Measurements from ENCODE around the gene PPL. TPM values are rescaled to one million over a fixed set of nuclear protein-coding genes. Genes with fewer than 3 reads are reported as not detected.
A peak's percentile ranks its signal among the peaks of the same experiment; 100 is the strongest.
"Not testable (repeated sequence)": the region's sequence is repeated elsewhere in the genome, so short reads cannot be mapped to it uniquely, and the experiment has no call there.

Gene PPL
- total and polyA plus RNA-seq, 7 experiments from 2014 or later: 0.15 to 0.47 TPM; not detected in 5

GRCh38 chr16:4968879-4969483 is 32.0 kb upstream of the PPL start:
- Histone ChIP-seq H3K9me3 (ENCODE audit: control insufficient read depth in 2 of 3, low read length in 3 of 3) (no peaks in the 10 kb centered on the region), H3K4me3 (ENCODE audit: low read length) (no peak overlapping the region), H3K36me3 (ENCODE audit: control insufficient read depth in 2 of 3, insufficient read depth in 3 of 3, low read length in 3 of 3) (no peaks in the 10 kb centered on the region), H3K27ac (ENCODE audit: low read depth, low read length) (no peak overlapping the region), H3K4me1 (ENCODE audit: control insufficient read depth in 2 of 2, insufficient read depth in 2 of 2, low read length in 2 of 2) (no peaks in the 10 kb centered on the region), H3K27me3 (ENCODE audit: control insufficient read depth in 2 of 2, insufficient read depth in 2 of 2, low read length in 2 of 2) (no peaks in the 10 kb centered on the region)
- H3K27me3 Mint-ChIP-seq: peaks cover 0 to 20% (median 12%) of the 10 kb centered on the region in 5 donors
- no peak for ATAC-seq
- no peak for DNase-seq
- ChIA-PET POLR2A (no interaction called here), CTCF (no interaction called here)
- no peak overlapping the region for H3K27ac Mint-ChIP-seq
- H3K4me3 Mint-ChIP-seq: no peak overlapping the region
- H3K9me3 Mint-ChIP-seq: peaks cover 0 to 15% (median 4%) of the 10 kb centered on the region in 11 donors
- H3K36me3 Mint-ChIP-seq: peaks cover 0 to 5% (median 0%) of the 10 kb centered on the region in 5 donors
- intact Hi-C loops (cut with micrococcal nuclease): no loop called here
- peaks cover 0 to 4% (median 0%) of the 10 kb centered on the region in 7 donors for H3K4me1 Mint-ChIP-seq

GRCh38 chr16:4968278-4968677 is 31.3 kb upstream of the PPL start:
- POLR2A ChIA-PET: not testable (repeated sequence)

GRCh38 chr16:4966736-4967453 is 29.9 kb upstream of the PPL start:
- Histone ChIP-seq H3K36me3 (ENCODE audit: control insufficient read depth in 2 of 3, insufficient read depth in 3 of 3, low read length in 3 of 3) (no peaks in the 10 kb centered on the region), H3K4me1 (ENCODE audit: control insufficient read depth in 2 of 2, insufficient read depth in 2 of 2, low read length in 2 of 2) (no peaks in the 10 kb centered on the region), H3K27me3 (ENCODE audit: control insufficient read depth in 2 of 2, insufficient read depth in 2 of 2, low read length in 2 of 2) (no peaks in the 10 kb centered on the region), H3K27ac (ENCODE audit: low read depth, low read length) (no peak overlapping the region), H3K9me3 (ENCODE audit: control insufficient read depth in 2 of 3, low read length in 3 of 3) (no peaks in the 10 kb centered on the region), H3K4me3 (ENCODE audit: low read length) (no peak overlapping the region)
- ChIA-PET CTCF (no interaction called here), POLR2A (no interaction called here)
- Mint-ChIP-seq H3K4me3 (no peak overlapping the region), H3K36me3 (no peaks in the 10 kb centered on the region), H3K27ac (no peak overlapping the region), H3K9me3 (peaks cover 0 to 3% (median 0%) of the 10 kb centered on the region in 11 donors), H3K4me1 (no peaks in the 10 kb centered on the region), H3K27me3 (peaks cover 0 to 15% (median 9%) of the 10 kb centered on the region in 5 donors)
- no peak for ATAC-seq
- intact Hi-C loops (cut with micrococcal nuclease): no loop called here
- DNase-seq: no peak

More at GRCh38 chr16:4968278-4968677, 31.3 kb upstream of the PPL start:
- H3K4me1 ChIP-seq (ENCODE audit: control insufficient read depth in 2 of 2, insufficient read depth in 2 of 2, low read length in 2 of 2); H3K9me3 ChIP-seq (ENCODE audit: control insufficient read depth in 2 of 3, low read length in 3 of 3); H3K36me3 Mint-ChIP-seq; H3K4me1 Mint-ChIP-seq; DNase-seq; H3K36me3 ChIP-seq (ENCODE audit: control insufficient read depth in 2 of 3, insufficient read depth in 3 of 3, low read length in 3 of 3); CTCF ChIA-PET; ATAC-seq; intact Hi-C loops (cut with micrococcal nuclease); H3K27ac ChIP-seq (ENCODE audit: low read depth, low read length); H3K4me3 ChIP-seq (ENCODE audit: low read length); H3K27ac Mint-ChIP-seq; H3K4me3 Mint-ChIP-seq; H3K27me3 ChIP-seq (ENCODE audit: control insufficient read depth in 2 of 2, insufficient read depth in 2 of 2, low read length in 2 of 2): not testable (repeated sequence)
- Mint-ChIP-seq H3K9me3 (peaks cover 0 to 14% (median 2%) of the 10 kb centered on the region in 11 donors), H3K27me3 (peaks cover 0 to 17% (median 11%) of the 10 kb centered on the region in 5 donors)

GRCh38 chr16:4963527-4963926 is 26.6 kb upstream of the PPL start:
- H3K27me3 Mint-ChIP-seq: peaks cover 3 to 25% (median 14%) of the 10 kb centered on the region in 5 donors
- H3K27ac ChIP-seq (ENCODE audit: low read depth, low read length); H3K27me3 ChIP-seq (ENCODE audit: control insufficient read depth in 2 of 2, insufficient read depth in 2 of 2, low read length in 2 of 2); H3K36me3 ChIP-seq (ENCODE audit: control insufficient read depth in 2 of 3, insufficient read depth in 3 of 3, low read length in 3 of 3); H3K36me3 Mint-ChIP-seq; H3K4me1 ChIP-seq (ENCODE audit: control insufficient read depth in 2 of 2, insufficient read depth in 2 of 2, low read length in 2 of 2); H3K9me3 ChIP-seq (ENCODE audit: control insufficient read depth in 2 of 3, low read length in 3 of 3); H3K4me3 Mint-ChIP-seq; DNase-seq; H3K9me3 Mint-ChIP-seq; CTCF ChIA-PET; intact Hi-C loops (cut with micrococcal nuclease); H3K27ac Mint-ChIP-seq; ATAC-seq; POLR2A ChIA-PET; H3K4me3 ChIP-seq (ENCODE audit: low read length): not testable (repeated sequence)
- H3K4me1 Mint-ChIP-seq: peaks cover 3 to 10% (median 5%) of the 10 kb centered on the region in 7 donors

GRCh38 chr16:4962716-4963115 is 25.8 kb upstream of the PPL start:
- Mint-ChIP-seq H3K36me3 (no peaks in the 10 kb centered on the region), H3K27me3 (peaks cover 5 to 27% (median 17%) of the 10 kb centered on the region in 5 donors), H3K4me1 (peaks cover 8 to 18% (median 11%) of the 10 kb centered on the region in 7 donors), H3K9me3 (no peaks in the 10 kb centered on the region), H3K4me3 (no peak overlapping the region), H3K27ac (peak overlapping the region in 1 of 9 donors; percentile 3)
- no peak overlapping the region for H3K27ac ChIP-seq (ENCODE audit: low read depth, low read length)
- H3K27me3 ChIP-seq (ENCODE audit: control insufficient read depth in 2 of 2, insufficient read depth in 2 of 2, low read length in 2 of 2): peaks cover 0 to 7% of the 10 kb centered on the region in 2 donors
- CTCF ChIA-PET: no interaction called here
- H3K4me3 ChIP-seq (ENCODE audit: low read length): no peak overlapping the region
- no peak for DNase-seq
- H3K36me3 ChIP-seq (ENCODE audit: control insufficient read depth in 2 of 3, insufficient read depth in 3 of 3, low read length in 3 of 3): no peaks in the 10 kb centered on the region
- intact Hi-C loops (cut with micrococcal nuclease): no loop called here
- no peak for ATAC-seq
- POLR2A ChIA-PET: no interaction called here
- H3K9me3 ChIP-seq (ENCODE audit: control insufficient read depth in 2 of 3, low read length in 3 of 3): no peaks in the 10 kb centered on the region
- peaks cover 6 to 10% of the 10 kb centered on the region in 2 donors for H3K4me1 ChIP-seq (ENCODE audit: control insufficient read depth in 2 of 2, insufficient read depth in 2 of 2, low read length in 2 of 2)

- no peak for ATAC-seq
- Mint-ChIP-seq H3K36me3 (no peaks in the 10 kb centered on the region), H3K4me3 (peak overlapping the region in 1 of 10 donors; percentile 5), H3K27ac (no peak overlapping the region), H3K9me3 (no peaks in the 10 kb centered on the region), H3K4me1 (peaks cover 15 to 30% (median 23%) of the 10 kb centered on the region in 7 donors), H3K27me3 (peaks cover 10 to 27% (median 24%) of the 10 kb centered on the region in 5 donors)
- H3K4me3 ChIP-seq (ENCODE audit: low read length): no peak overlapping the region
- H3K9me3 ChIP-seq (ENCODE audit: control insufficient read depth in 2 of 3, low read length in 3 of 3): no peaks in the 10 kb centered on the region
- H3K27me3 ChIP-seq (ENCODE audit: control insufficient read depth in 2 of 2, insufficient read depth in 2 of 2, low read length in 2 of 2): peaks cover 0 to 7% of the 10 kb centered on the region in 2 donors
- intact Hi-C loops (cut with micrococcal nuclease): no loop called here
- POLR2A ChIA-PET: no interaction called here
- CTCF ChIA-PET: interaction anchor here (0.6 kb wide), 1 partner anchor 179 kb away, joined by 4 read pairs; no protein-coding TSS in a partner anchor
- DNase-seq: no peak
- H3K36me3 ChIP-seq (ENCODE audit: control insufficient read depth in 2 of 3, insufficient read depth in 3 of 3, low read length in 3 of 3): no peaks in the 10 kb centered on the region
- no peak overlapping the region for H3K27ac ChIP-seq (ENCODE audit: low read depth, low read length)
- peaks cover 6 to 13% of the 10 kb centered on the region in 2 donors for H3K4me1 ChIP-seq (ENCODE audit: control insufficient read depth in 2 of 2, insufficient read depth in 2 of 2, low read length in 2 of 2)
These were observed 23.6 kb upstream of the PPL start for GRCh38 chr16:4960579-4960978.
